Left renal pelvis (tissue), 4 donors: Measurements from ENCODE around the gene LRP2. TPM values are rescaled to one million over a fixed set of nuclear protein-coding genes. Genes with fewer than 3 reads are reported as not detected.

ENCODE experiments used
- DNase-seq, 4 donors: peaks; one replicate each; pipeline ENCODE4 v3.0.0-alpha.2; 2013; ENCODE audit warnings: low read depth in 4 of 4, low spot score in 3 of 4
- polyA plus RNA-seq, 4 donors: library from polyadenylated mRNA; unstranded; fragments of 120-200 nt; gene quantifications; one replicate each; pipeline ENCODE4 v1.2.1, GENCODE V29; 2013; ENCODE audit not compliant: insufficient read length in 4 of 4

LRP2 gene
- polyA plus RNA-seq, 4 donors: 2.1 to 161 (median 117) TPM

DNA sequence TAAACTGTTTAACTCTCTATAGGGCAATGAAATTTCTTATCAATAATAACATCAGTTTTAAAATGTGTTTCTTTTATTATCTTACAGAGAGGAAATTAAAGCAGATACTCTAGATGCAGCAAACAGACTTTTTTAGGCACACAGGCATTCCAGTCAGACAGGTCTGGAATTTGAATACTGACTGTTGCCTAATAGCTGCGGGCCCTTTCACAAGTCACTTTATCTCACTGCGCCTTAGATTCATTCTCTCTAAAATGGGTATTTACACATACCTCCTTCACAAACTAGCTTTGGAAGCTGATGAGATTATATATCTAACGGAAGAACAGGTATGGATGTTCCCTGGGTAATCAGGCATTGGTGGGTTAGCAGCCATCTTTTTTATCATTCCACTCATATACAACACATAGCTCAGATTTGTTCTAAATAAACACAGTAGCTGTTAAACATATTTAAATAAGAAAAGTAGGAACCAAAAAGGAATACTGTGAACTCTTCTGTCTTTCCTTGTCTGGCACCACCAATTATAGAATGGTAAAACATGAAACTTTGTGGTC is 104.2 kb downstream of the LRP2 start:
- DNase-seq: no peak

DNA sequence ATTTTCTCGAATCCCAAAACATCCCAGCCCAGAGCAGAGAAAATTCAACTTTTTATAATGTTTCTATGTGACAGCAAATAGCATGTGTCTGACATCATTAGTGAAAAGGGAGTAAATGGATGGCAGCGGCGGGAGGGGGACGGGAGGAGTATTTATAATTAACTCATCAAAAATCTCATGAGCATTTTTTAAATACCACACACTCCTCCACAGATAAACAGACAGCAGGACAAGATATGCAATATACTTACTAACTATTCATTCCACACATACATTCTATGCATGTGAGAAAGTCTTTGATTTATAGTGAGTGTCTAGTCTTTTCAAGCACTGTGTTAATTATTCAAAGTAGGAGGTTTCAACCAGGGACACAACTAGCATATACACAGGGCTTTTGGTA is 107.6 kb downstream of the LRP2 start:
- peak in 1 of 4 donors; percentile 26 for DNase-seq

DNA sequence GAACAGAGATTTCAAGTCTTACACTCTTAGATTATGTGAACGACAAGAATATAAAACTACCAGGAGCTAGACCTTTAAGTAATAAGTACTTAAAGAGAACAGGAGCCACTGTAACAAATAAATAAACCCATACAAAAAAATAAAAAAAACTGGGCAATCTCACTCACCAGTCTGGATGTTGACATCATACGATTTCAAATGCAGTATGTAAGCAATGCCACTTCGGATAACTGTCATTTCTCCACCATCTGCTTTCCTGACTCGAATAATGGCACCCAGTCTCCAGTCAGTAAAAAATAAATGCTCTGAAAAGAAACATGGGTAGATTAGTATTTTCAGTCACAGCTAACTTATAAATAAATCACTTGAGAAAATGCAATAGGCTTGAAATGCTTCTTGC is 115.1 kb downstream of the LRP2 start:
- no peak for DNase-seq

DNA sequence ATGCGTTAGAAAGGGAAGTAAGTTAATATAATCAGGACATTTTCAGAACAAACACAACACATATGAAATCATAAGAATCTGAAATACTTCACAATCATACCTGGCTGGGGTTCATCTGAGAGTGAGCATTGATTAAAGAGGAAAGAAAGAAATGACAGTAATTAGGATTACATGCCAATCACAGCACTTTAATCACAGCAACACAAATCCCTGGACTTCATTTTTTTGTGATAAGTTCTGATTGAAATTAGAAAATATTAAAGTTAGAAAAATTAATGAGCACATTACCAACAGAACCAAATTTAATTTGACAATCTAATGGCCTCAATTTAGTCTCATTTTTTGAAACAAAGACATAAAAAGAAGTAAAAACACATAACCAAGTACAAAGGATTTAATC is 121.9 kb downstream of the LRP2 start:
- no peak for DNase-seq

DNA sequence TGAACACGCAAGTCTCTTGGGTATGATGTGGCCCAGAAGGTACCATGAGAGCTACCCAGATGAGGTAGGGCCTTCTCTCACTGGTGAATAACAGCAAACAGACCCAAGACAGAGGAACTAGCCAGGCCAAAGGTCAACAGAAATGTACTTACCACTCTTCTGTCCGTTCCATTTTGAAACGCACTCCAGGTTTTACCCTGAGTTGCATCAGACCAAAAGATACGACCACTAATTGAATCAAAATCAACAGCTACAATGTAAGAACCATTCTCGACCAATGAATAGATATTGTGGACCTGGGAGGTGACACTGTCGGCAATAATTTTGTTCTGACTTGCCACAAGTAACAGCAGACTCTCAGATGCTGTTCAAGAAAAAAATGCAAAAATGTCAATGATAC is 124.4 kb downstream of the LRP2 start:
- DNase-seq: no peak

DNA sequence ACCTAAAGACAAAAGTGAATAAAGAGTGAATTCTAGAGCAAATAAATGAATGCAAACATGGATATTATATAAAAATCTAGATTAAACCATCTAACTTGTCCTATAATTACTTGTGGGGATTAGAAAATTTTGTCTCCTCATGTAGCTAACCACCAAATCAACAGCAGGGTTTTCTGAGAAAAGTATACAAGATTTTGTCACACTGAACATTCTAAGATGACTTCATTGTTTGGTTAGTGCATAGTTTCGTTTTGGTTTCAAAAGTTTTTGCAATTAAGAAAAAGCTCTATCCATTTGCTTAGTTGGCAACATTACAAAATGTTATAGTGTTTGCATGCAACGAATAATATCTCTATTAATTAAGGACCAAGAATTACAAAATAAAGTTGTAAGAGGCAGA is 125.0 kb downstream of the LRP2 start:
- DNase-seq: no peak

DNA sequence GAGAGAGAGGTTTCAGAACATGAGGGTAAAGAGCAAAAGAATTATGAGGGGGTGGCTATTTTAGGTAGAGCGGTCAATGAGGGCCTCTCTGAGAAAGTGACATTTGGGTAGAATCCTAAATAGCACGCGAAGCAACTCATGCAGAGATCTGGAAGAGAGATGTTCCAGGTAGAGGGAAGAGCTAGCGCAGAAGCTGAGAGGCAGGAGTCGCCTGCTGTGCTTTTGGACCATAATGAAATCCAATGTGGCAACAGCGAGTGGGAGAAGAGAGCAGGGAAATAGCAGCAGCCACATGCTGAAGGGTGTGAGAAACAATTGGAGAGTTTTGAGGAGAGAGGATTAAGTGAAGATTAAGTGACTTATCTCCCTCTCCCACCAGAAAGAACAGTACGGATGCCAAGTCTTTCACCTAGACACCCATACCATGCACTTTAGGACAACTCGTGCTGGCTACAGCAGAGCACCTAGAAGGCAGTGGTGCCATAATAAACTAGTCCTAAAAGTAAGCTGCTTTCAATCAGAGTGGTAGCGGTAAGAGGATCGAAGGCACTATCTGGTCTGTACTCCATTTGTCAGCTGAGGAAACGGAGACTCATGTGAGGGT is 129.7 kb downstream of the LRP2 start:
- DNase-seq: no peak

DNA sequence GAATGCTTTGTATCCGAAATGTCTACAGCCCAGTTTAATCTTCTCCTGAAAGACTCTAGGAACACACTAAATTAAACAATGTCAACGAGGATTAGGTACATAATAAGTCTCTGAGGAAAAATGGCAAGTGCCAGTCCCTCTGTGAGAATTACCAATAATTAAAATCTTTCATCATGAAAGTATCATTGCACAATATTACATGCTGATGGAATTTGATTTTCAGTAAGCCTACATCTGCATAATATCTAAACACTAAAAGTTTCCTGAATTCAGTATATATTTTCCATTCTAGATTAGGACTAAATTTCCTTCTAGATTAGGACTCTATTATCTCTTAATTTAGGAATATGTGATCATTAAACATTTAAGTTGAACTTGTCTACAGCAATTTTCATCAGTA is 132.1 kb downstream of the LRP2 start:
- no peak for DNase-seq

DNA sequence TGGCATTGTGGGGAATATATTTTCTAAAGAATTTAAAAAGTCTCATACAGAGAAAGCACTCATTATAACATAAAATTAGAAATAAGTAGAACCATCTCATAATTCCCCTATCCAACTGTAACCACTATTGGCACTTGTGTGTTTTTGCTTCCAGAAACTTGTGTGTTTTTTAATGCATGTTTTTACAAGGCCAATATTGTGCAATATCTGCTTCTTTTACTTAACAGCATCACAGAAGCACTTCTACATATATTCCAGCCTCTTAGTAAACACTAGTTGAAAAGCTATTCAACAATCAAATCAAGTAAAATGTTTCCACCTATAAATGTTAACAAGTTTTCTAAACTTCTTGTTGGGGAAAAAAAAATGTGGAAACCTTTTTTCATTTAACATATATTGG is 132.7 kb downstream of the LRP2 start:
- DNase-seq: no peak

DNA sequence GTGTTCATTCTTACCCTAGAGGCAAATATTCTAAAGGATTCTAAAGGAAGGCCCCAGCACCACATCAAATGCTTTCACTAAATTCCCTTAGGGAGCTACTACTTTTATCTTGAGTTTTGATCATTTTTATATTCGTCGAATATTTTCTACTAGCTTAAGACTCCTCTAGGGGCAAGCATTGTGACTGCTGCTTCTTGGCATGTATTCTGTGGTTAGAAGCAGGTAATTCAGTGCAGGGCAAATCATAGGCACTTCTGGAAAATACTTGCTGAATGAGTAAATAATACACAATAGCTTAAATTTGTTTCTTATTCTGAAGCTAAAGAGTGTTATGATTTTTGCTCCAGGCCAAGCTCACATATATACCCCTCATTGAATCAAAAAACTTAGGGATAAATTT is 136.4 kb downstream of the LRP2 start:
- DNase-seq: no peak

DNA sequence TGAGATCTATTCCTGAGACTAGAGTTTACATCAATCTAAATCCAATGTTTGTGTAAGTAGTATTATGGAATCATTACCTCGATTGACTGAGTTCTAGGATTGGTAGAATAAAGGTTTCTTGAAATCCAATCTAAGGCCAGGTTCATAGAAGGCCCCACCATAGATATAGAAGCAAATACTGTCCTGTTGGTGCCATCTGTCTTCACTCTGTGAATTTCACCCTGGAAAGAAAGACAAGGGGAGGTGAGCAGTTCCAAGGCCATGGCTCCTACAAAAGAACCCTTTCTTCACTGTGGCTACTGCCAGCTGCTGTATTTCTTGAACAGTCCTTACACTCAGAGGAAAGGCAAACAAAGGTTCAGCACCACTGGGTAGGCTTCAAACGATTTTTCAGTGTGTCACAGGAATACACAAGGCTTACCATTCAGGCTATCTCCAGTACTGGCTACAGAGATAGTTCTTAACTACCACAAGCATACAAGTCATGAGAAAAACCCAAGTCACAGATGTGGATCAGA is 137.0 kb downstream of the LRP2 start:
- no peak for DNase-seq

DNA sequence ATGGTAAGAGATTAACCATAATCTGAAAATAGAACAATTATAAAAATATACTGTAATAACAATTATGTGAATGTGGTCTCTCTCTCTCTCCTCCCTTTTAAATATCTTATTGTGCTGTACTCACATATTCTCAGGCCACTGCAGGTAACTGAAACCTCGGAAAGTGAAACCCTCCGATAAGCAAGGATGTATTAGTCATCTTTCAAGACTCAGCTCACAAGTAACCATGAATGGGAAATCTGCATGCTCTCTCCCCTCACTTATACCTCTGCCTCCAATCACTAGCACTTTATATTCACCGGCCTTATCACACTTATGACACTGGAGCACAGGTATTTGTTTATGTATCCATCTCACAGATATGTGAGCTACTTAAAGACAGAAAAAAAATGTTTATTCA is 139.7 kb downstream of the LRP2 start:
- no peak for DNase-seq

DNA sequence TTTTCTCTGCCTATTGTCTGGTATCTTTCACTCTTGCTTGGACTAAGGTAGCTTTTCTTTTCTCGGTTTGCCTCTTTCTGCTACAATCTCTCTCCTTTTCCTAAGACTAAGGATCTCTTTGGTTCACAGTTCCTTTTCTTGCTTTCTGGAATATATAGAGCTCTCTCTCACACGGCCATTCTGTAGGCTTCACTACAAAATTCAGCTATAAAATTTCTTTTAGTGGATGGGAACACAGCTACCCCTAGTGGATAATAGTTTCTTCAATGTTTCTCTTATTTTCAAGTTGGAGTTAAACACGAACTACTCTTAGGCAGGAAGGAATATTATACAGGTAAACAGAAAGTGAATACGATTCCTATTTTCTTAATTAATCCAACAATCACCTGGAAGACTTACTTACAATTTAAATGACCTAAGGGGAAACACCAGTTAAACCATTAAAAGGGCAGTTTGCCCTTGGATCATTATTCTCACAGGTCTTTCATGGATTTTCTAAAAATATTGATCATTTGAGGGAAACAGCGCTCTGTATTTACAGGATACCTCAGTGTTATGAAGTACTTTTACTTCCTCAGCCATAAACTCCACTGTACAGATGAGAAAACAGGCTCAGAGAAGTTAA is 140.5 kb downstream of the LRP2 start:
- peak; percentile 3 to 15 (median 4) for DNase-seq

DNA sequence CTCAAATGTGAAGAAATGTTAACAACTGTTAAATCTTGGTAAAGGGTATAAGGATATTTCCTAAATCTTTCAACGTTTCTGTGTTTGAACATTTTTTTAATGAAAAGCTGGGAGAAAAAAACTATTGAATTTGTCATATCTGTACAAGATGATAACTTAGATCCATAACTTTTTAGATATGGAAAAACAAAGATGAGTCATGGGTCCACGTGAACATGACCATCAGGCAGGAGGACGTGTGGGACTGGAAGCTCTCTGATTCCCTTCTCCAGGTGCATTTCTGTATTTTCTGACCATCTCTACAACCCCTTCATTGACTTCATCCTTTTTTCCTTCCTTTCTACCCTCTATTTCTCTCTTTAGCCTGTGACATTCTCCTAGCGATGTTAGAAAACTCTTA is 151.4 kb downstream of the LRP2 start:
- no peak for DNase-seq

DNA sequence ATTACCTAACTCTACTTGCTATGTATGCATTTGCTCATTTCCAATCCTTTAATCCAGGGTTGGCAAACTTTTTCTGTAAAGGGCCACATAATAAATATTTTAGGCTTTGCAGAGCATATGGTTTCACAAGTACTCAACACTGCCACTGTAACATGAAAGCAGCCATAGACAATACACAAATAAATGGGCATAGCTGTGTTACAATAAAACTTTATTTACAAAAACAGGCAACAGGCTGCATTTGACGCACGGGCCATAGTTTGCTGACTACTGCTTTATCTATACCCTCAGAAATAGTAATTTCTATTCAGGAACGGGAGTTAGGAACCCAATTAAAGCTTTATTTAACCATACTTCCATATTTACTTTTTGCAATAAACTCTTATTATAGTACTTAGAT is 154.3 kb downstream of the LRP2 start:
- DNase-seq: no peak

DNA sequence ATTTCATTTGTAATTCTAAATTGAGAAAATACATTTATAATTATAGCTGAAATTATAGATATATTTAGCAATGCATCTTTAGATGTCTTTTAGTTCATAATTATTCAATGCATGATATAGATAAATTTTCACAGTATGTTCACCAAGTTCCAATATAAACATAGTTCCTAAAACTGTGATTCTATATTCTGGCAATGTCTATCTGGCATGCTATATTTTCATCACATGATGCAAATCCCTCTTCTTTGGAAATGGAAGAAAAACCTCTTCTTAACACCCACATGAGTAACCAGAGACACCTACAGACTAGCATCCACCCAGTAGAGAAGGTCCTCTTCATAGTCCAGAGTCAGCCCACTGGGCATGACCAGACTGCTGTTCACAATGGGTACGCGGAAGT is 157.2 kb downstream of the LRP2 start:
- DNase-seq: no peak

DNA sequence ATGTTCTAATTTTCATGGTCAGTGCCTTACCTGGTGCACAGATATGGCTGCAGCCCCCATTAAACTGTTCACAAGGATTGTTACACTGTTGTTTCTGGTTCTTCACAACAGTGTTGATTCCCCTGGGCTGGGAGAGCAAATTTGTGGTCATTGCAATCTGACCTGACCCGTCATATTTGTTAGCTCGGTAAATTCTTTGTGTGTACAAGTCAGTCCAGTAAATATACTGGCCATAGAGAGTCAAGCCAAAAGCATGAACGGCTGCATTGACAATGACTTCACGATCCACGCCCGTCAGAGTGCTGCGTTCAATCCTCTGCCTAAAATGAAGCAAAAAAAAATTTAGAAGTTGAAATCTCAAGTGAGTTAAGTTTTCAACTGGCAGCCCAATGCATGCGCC is 158.4 kb downstream of the LRP2 start:
- no peak for DNase-seq

DNA sequence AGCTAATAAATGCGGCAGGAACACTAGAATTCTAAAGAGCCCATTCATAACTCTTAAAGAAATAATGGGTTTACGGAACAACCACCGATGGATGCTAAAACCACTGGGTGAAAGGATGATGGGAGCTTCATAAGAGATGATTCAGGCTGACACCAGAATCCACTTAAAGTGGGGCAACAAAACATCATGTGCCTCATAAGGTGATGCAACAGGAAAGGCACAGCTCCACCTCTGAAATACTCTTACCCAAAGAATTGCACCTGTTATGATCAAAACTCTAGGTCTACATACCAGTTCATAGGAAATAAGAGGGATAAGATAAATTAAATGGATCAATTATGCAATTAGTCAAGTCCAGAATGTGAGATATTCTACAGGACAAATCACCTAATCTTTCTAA is 161.6 kb downstream of the LRP2 start:
- DNase-seq: no peak

DNA sequence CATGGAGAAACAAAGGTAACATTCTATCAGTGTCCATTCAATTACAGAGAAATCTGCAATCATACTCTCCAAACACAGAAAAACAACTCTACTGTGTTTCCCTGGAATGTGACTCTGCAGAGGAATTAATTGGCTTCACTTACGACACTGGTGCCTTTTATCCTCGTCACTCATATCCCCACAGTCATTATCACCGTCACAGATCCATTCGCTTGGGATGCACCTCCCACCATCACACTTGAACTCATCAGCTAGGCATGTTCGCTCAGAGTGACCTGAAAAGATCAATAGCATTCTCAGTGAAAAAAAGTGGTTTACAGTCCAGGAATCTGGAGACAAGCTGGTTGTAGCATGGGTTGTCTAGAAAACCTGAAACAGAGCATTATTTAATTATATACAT is 168.7 kb downstream of the LRP2 start:
- DNase-seq: no peak

DNA sequence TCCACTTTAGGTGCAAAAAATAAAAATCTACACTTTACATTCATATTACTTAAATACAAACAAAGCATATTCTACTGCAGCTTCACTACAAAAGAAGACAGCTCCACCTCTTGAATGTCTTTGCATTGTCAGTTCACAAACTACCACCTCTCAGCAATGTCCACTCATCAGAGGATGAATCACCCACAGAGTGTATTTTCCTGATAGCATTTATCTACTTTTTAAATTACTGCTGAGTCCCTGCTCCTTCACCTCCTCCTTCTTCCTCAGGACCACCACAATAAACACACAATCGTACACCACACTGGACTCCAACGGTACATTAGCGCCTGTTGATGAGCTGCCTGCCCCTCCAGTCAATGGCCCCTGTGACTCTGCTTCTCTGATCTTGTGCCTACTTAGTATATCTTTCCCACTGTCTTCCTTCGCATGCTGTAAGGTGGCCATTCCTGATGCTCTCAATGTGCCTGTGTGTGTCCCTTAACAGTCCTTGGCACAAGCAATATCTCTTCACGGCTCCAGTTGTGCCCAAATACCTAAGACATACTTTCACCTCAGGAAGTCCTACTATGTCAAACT is 172.0 kb downstream of the LRP2 start:
- DNase-seq: no peak

DNA sequence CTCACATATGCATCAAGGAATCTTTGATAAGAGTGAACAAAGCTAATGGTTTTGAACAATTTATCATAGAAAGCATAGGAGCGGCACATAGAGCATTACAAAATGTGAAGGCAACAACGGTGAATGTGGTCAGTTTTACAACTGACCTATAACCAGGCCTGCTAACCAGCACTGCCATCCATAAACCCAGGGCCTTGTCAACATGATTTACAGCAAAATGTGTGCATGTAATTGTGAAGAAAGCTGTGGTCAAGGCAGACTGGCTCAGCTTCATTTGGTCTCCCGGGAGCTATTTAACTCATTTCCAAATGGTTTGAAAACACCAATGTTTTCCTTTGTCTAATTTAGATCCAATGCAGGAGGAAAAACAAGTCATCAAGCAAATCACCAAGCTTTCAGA is 173.2 kb downstream of the LRP2 start:
- no peak for DNase-seq

DNA sequence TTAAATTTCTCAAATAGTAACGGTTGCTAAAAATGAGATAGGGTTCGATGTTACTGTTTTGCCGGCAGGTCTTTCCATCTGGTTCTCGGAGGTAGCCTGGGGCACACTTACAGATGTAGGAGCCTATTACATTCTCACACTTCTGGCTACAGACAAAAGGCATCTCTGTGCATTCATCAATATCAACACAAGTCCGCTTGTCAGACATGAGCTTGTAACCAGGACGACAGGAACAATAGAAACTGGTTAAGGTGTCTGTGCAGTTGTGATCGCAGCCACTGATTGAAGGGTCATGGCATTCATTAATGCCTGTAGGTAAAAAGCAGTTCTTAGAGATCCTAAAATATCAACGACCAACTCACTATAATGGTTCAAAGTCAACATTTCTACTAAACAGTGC is 176.6 kb downstream of the LRP2 start:
- no peak for DNase-seq
